GM21367 (cell line): ENCODE measurements around the gene MAP2K7.
"Not testable (repeated sequence)": the region's sequence is repeated elsewhere in the genome, so short reads cannot be mapped to it uniquely, and the experiment has no call there.

Experiments
- ATAC-seq: cut with Tn5 transposase; IDR thresholded peaks from one replicate; pipeline ENCODE4 v1.9.1; 2021; ENCODE audit not compliant: unreplicated experiment

MAP2K7 gene

GRCh38 chr19:7907122-7907521, 3.4 kb downstream of the MAP2K7 start:
- no peak for ATAC-seq

GRCh38 chr19:7907544-7907943, 3.9 kb downstream of the MAP2K7 start:
- ATAC-seq = no peak

- no peak for ATAC-seq
These were observed 4.5 kb downstream of the MAP2K7 start for GRCh38 chr19:7908078-7908699.

- no peak for ATAC-seq
These were observed 5.2 kb downstream of the MAP2K7 start for GRCh38 chr19:7908742-7909461.

GRCh38 chr19:7909471-7910067, 5.9 kb downstream of the MAP2K7 start:
- no peak for ATAC-seq

GRCh38 chr19:7910321-7911161, 6.9 kb downstream of the MAP2K7 start:
- no peak for ATAC-seq

GRCh38 chr19:7911508-7912143, 7.9 kb downstream of the MAP2K7 start:
- ATAC-seq = no peak

- no peak for ATAC-seq
These were observed 8.5 kb downstream of the MAP2K7 start for GRCh38 chr19:7912144-7912696.

GRCh38 chr19:7912697-7913564, 9.3 kb downstream of the MAP2K7 start:
- ATAC-seq = no peak

GRCh38 chr19:7913652-7914051, 10.0 kb downstream of the MAP2K7 start:
- ATAC-seq = no peak

GRCh38 chr19:7914099-7914498, 10.4 kb downstream of the MAP2K7 start:
- ATAC-seq = no peak

- ATAC-seq = no peak
These were observed 10.9 kb downstream of the MAP2K7 start, which contains the start of gene TGFBR3L for GRCh38 chr19:7914598-7915045. TGFBR3L (plus strand) TSS chr19:7914830.

GRCh38 chr19:7915250-7916102, 11.8 kb downstream of the MAP2K7 start:
- ATAC-seq = no peak

GRCh38 chr19:7916103-7916954, 12.7 kb downstream of the MAP2K7 start:
- no peak for ATAC-seq

- no peak for ATAC-seq
These were observed 13.2 kb downstream of the MAP2K7 start for GRCh38 chr19:7916955-7917266.

GRCh38 chr19:7917267-7918061, 13.8 kb downstream of the MAP2K7 start:
- ATAC-seq = no peak

- not testable (repeated sequence) for ATAC-seq
These were observed 14.5 kb downstream of the MAP2K7 start for GRCh38 chr19:7918062-7918614.
